ENCODE results near the gene HS3ST5.
"Not testable (repeated sequence)": the region's sequence is repeated elsewhere in the genome, so short reads cannot be mapped to it uniquely, and the experiment has no call there.

Gene HS3ST5

GRCh38 chr6:114218437-114219340 lies 124.1 kb downstream of the HS3ST5 start:
- in situ Hi-C loops (cut with HindIII; ENCODE audit: low sequenced_read_pairs): no loop called here
- TF ChIP-seq, protein P1, sequence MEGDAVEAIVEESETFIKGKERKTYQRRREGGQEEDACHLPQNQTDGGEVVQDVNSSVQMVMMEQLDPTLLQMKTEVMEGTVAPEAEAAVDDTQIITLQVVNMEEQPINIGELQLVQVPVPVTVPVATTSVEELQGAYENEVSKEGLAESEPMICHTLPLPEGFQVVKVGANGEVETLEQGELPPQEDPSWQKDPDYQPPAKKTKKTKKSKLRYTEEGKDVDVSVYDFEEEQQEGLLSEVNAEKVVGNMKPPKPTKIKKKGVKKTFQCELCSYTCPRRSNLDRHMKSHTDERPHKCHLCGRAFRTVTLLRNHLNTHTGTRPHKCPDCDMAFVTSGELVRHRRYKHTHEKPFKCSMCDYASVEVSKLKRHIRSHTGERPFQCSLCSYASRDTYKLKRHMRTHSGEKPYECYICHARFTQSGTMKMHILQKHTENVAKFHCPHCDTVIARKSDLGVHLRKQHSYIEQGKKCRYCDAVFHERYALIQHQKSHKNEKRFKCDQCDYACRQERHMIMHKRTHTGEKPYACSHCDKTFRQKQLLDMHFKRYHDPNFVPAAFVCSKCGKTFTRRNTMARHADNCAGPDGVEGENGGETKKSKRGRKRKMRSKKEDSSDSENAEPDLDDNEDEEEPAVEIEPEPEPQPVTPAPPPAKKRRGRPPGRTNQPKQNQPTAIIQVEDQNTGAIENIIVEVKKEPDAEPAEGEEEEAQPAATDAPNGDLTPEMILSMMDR (IDR thresholded peaks at IDR 0.05; ENCODE audit: low read depth, low read length, missing control alignments): no peak
- H3K4me3 ChIP-seq (ENCODE audit: low read depth, low read length): no peak overlapping the region
- no peak for DNase-seq (ENCODE audit: low read depth)

DNA sequence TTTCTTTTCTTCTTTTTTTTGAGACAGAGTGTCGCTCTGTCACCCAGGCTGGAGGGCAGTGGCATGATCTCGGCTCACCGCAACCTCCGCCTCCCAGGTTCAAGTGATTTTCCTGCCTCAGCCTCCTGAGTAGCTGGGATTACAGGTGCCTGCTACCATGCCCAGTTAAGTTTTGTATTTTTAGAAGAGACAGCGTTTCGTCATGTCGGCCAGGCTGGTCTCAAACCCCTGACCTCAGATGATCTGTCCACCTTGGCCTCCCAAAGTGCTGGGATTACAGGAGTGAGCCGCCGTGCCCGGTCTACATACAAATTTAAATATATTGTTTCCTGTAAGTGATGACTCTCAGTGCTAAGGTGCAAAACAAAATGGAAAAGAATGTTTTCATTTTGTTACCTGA lies 124.8 kb downstream of the HS3ST5 start:
- in situ Hi-C loops (cut with HindIII; ENCODE audit: low sequenced_read_pairs); H3K4me3 ChIP-seq (ENCODE audit: low read depth, low read length); DNase-seq (ENCODE audit: low read depth): not testable (repeated sequence)

- no peak for DNase-seq (ENCODE audit: low read depth)
- in situ Hi-C loops (cut with HindIII; ENCODE audit: low sequenced_read_pairs): no loop called here
- TF ChIP-seq, protein P1 (IDR thresholded peaks at IDR 0.05; ENCODE audit: low read depth, low read length, missing control alignments): no peak
- H3K4me3 ChIP-seq (ENCODE audit: low read depth, low read length): no peak overlapping the region
Observed at GRCh38 chr6:114216789-114217467, 125.9 kb downstream of the HS3ST5 start.

DNA sequence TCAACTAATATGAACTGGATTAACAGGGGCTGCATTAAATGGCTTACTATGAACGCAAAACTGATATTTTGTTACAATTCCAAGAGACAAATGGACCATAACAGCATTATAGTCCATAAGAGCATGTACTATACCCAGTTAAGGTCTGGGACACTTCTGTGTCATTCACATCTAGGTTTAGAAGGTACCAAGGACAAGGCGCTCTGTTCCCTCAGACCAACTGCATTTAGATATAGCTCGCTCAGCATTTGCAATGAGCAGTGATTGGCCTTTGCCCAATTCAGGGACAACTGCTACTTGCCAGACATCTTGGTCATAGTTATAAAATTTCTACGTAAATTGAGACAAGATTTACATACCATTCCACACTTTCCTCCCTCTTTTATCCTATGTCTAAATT lies 132.4 kb downstream of the HS3ST5 start:
- in situ Hi-C loops (cut with HindIII; ENCODE audit: low sequenced_read_pairs): no loop called here
- no peak overlapping the region for H3K4me3 ChIP-seq (ENCODE audit: low read depth, low read length)
- no peak for DNase-seq (ENCODE audit: low read depth)
- TF ChIP-seq, protein P1 (IDR thresholded peaks at IDR 0.05; ENCODE audit: low read depth, low read length, missing control alignments): no peak

DNA sequence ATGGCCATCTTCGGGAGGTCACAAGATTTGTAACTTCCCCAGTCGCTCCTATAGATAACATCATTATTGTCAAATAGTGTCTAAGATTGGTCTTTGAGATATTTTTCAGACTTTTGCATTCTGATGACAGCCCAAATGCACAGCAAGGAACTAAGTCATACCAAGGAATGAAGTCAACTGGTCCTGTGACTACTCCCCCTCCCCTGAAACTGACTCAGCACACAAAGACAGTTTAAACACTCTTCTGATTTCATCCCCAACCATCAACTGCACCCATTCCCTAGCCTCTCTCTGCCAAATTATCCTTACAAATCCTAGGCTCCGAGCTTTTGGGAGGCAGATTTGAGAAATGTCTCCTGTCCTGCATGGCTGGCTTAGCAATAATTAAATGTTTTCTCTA lies 139.4 kb downstream of the HS3ST5 start:
- no peak overlapping the region for H3K4me3 ChIP-seq (ENCODE audit: low read depth, low read length)
- DNase-seq (ENCODE audit: low read depth): no peak
- TF ChIP-seq, protein P1 (IDR thresholded peaks at IDR 0.05; ENCODE audit: low read depth, low read length, missing control alignments): no peak
- in situ Hi-C loops (cut with HindIII; ENCODE audit: low sequenced_read_pairs): no loop called here

DNA sequence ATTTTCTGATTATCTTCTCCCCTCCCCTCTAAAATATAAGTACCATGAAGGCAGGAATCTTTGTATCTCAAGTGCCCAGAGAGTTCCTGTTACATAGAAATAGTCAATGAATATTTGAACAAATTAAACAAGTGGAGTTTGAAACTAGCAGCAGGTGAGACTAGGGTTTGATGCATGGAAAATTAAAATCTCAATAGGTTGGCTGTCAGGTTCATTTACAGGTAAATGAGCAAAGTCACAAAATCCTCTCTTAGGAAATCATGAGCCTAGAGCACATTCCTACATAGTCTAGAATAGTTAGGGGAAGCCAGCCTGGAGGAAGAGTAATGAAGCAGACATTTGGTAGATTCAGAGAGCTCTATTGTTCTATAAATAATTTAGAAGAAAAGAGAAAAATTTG lies 140.4 kb downstream of the HS3ST5 start:
- H3K4me3 ChIP-seq (ENCODE audit: low read depth, low read length): no peak overlapping the region
- TF ChIP-seq, protein P1 (IDR thresholded peaks at IDR 0.05; ENCODE audit: low read depth, low read length, missing control alignments): no peak
- DNase-seq (ENCODE audit: low read depth): no peak
- in situ Hi-C loops (cut with HindIII; ENCODE audit: low sequenced_read_pairs): no loop called here

- in situ Hi-C loops (cut with HindIII; ENCODE audit: low sequenced_read_pairs): no loop called here
- TF ChIP-seq, protein P1 (IDR thresholded peaks at IDR 0.05; ENCODE audit: low read depth, low read length, missing control alignments): no peak
- no peak overlapping the region for H3K4me3 ChIP-seq (ENCODE audit: low read depth, low read length)
- no peak for DNase-seq (ENCODE audit: low read depth)
Observed at GRCh38 chr6:114200891-114201290, 141.9 kb downstream of the HS3ST5 start.
